GM18868 (cell line): ENCODE measurements around the gene DEPDC7.
A peak's percentile ranks its signal among the peaks of the same experiment; 100 is the strongest.
"Not testable (repeated sequence)": the region's sequence is repeated elsewhere in the genome, so short reads cannot be mapped to it uniquely, and the experiment has no call there.

Experiments used
- ATAC-seq: cut with Tn5 transposase; IDR thresholded peaks from one replicate; pipeline ENCODE4 v1.9.1; 2021; ENCODE audit warnings: mild to moderate bottlenecking, moderate library complexity; ENCODE audit not compliant: unreplicated experiment

DEPDC7 gene

GRCh38 chr11:33015621-33016551 lies at the start of gene DEPDC7:
Gene DEPDC7 (plus strand): TSS chr11:33015878. CDS start chr11:33015956, 78 bp downstream.
- peak; percentile 59 for ATAC-seq

GRCh38 chr11:32968541-32968940 lies 47.1 kb upstream of the DEPDC7 start:
- ATAC-seq = no peak

- ATAC-seq = not testable (repeated sequence)
These were observed 43.4 kb upstream of the DEPDC7 start for GRCh38 chr11:32972233-32972632.

- ATAC-seq = no peak
These were observed 42.9 kb upstream of the DEPDC7 start for GRCh38 chr11:32972781-32973180.

- no peak for ATAC-seq
These were observed 33.1 kb upstream of the DEPDC7 start for GRCh38 chr11:32982626-32983025.

GRCh38 chr11:32983506-32983905 lies 32.2 kb upstream of the DEPDC7 start:
- ATAC-seq = no peak

- ATAC-seq = no peak
These were observed 30.1 kb upstream of the DEPDC7 start for GRCh38 chr11:32985600-32985999.

GRCh38 chr11:32987851-32988250 lies 27.8 kb upstream of the DEPDC7 start:
- ATAC-seq = no peak

- ATAC-seq = no peak
These were observed 25.2 kb upstream of the DEPDC7 start for GRCh38 chr11:32990481-32990880.

- no peak for ATAC-seq
These were observed 24.3 kb upstream of the DEPDC7 start for GRCh38 chr11:32991427-32991826.

GRCh38 chr11:32991898-32992297 lies 23.8 kb upstream of the DEPDC7 start:
- ATAC-seq = no peak

GRCh38 chr11:33000181-33000580 lies 15.5 kb upstream of the DEPDC7 start:
- ATAC-seq = no peak

GRCh38 chr11:33001281-33001680 lies 14.4 kb upstream of the DEPDC7 start:
- ATAC-seq = no peak

GRCh38 chr11:33001751-33002542 lies 13.7 kb upstream of the DEPDC7 start:
- no peak for ATAC-seq

- ATAC-seq = no peak
These were observed 10.5 kb upstream of the DEPDC7 start for GRCh38 chr11:33005175-33005574.

- ATAC-seq = no peak
These were observed 9.7 kb upstream of the DEPDC7 start for GRCh38 chr11:33006010-33006409.

- no peak for ATAC-seq
These were observed 1.9 kb upstream of the DEPDC7 start for GRCh38 chr11:33013755-33014154.

- no peak for ATAC-seq
These were observed 976 bp downstream of the DEPDC7 start for GRCh38 chr11:33016654-33017053.

GRCh38 chr11:33017478-33017877 lies 1.8 kb downstream of the DEPDC7 start:
- no peak for ATAC-seq

- ATAC-seq = no peak
These were observed 2.3 kb downstream of the DEPDC7 start for GRCh38 chr11:33017965-33018364.

GRCh38 chr11:33018840-33019239 lies 3.2 kb downstream of the DEPDC7 start:
- ATAC-seq = no peak

- ATAC-seq = no peak
These were observed 5.8 kb downstream of the DEPDC7 start for GRCh38 chr11:33021501-33021900.
